GM12865 (cell line): ENCODE results near the gene GLIS1.

Source experiments
- DNase-seq: peaks from one replicate; pipeline ENCODE4 v3.0.0; 2010; ENCODE audit warnings: low read depth
- H3K4me3 ChIP-seq: 2 replicates; pipeline ENCODE4 v1.5.1; 2011; ENCODE audit warnings: mild to moderate bottlenecking, low read depth, low read length, control low read depth
- CTCF ChIP-seq: IDR thresholded peaks from 2 replicates; pipeline ENCODE4 v1.5.1; 2011; ENCODE audit warnings: low read length, control low read depth, low read depth, inconsistent platforms; ENCODE audit not compliant: insufficient read depth; ENCODE audit errors: missing control alignments

Gene GLIS1

GRCh38 chr1:53737648-53738204 is 1.2 kb downstream of the GLIS1 start:
- no peak overlapping the region for H3K4me3 ChIP-seq
- no peak for DNase-seq
- TF ChIP-seq CTCF: no peak

- no peak overlapping the region for H3K4me3 ChIP-seq
- TF ChIP-seq CTCF: no peak
- no peak for DNase-seq
Observed at GRCh38 chr1:53736290-53736689, 2.7 kb downstream of the GLIS1 start.

GRCh38 chr1:53735681-53736080 is 3.3 kb downstream of the GLIS1 start:
- no peak overlapping the region for H3K4me3 ChIP-seq
- no peak for TF ChIP-seq CTCF
- no peak for DNase-seq

GRCh38 chr1:53735261-53735660 is 3.7 kb downstream of the GLIS1 start:
- no peak overlapping the region for H3K4me3 ChIP-seq
- DNase-seq: no peak
- no peak for TF ChIP-seq CTCF

GRCh38 chr1:53734650-53735211 is 4.2 kb downstream of the GLIS1 start:
- no peak for DNase-seq

GRCh38 chr1:53733975-53734649 is 4.9 kb downstream of the GLIS1 start:
- no peak overlapping the region for H3K4me3 ChIP-seq
- no peak for TF ChIP-seq CTCF
- no peak for DNase-seq

More at GRCh38 chr1:53734650-53735211, 4.2 kb downstream of the GLIS1 start:
- no peak for TF ChIP-seq CTCF
- no peak overlapping the region for H3K4me3 ChIP-seq
